ENCODE results near the gene HCAR3. TPM values are rescaled to one million over a fixed set of nuclear protein-coding genes. Genes with fewer than 3 reads are reported as not detected.
A peak's percentile ranks its signal among the peaks of the same experiment; 100 is the strongest.
"Not testable (repeated sequence)": the region's sequence is repeated elsewhere in the genome, so short reads cannot be mapped to it uniquely, and the experiment has no call there.

Gene HCAR3
- total RNA-seq, 1 donor from 2014 or later = not detected

- DNase-seq (ENCODE audit: low spot score) = no peak
Observed at GRCh38 chr12:122722387-122722786, 5.8 kb upstream of the HCAR3 start.

- DNase-seq (ENCODE audit: low spot score) = peak; percentile 14
Observed at GRCh38 chr12:122721057-122721545, 4.5 kb upstream of the HCAR3 start.

- DNase-seq (ENCODE audit: low spot score) = not testable (repeated sequence)
Observed at GRCh38 chr12:122715211-122715610, 1.4 kb downstream of the HCAR3 start.

- not testable (repeated sequence) for DNase-seq (ENCODE audit: low spot score)
Observed at GRCh38 chr12:122713491-122714188, 3.0 kb downstream of the HCAR3 start.

- not testable (repeated sequence) for DNase-seq (ENCODE audit: low spot score)
Observed at GRCh38 chr12:122711266-122711665, 5.3 kb downstream of the HCAR3 start.

DNA sequence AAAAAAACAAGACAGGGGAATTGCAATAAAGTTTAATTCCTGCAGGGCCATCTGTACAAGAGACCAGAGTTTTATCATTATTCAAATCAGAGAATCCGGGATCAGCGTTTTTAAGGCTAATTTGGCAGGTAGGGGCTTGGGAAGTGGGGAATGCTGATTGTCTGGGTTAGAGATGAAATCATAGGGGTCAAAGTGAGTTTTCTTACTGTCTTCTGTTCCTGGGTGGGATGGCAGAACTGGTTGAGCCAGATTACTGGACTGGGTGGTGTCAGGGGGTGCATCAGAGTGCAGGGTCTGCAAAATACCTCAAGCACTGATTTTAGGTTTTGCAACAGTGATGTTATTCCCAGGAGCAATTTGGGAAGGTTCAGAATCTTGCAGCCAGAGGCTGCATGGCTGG, 6.3 kb downstream of the HCAR3 start:
- not testable (repeated sequence) for DNase-seq (ENCODE audit: low spot score)

- not testable (repeated sequence) for DNase-seq (ENCODE audit: low spot score)
Observed at GRCh38 chr12:122709287-122709686, 7.3 kb downstream of the HCAR3 start.

DNA sequence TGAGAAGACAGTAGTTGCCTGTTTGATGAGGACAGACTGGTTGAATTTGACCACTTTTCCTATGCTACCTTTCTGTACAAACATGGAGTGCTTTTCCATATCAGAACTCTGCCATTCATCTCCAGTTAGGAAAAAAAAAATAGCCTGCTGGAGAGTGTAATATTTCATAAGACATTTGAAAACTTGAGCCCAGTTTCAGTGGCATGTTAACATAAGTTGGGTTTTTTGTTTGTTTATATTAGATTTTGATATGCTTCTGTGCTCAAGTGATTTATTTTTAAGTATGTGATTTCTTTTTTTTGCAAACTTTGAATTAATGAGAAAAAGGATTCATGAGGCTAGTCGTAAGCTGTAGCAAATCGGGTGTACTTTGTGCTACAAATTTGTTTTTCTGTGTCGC, 12.8 kb downstream of the HCAR3 start:
- not testable (repeated sequence) for DNase-seq (ENCODE audit: low spot score)

DNA sequence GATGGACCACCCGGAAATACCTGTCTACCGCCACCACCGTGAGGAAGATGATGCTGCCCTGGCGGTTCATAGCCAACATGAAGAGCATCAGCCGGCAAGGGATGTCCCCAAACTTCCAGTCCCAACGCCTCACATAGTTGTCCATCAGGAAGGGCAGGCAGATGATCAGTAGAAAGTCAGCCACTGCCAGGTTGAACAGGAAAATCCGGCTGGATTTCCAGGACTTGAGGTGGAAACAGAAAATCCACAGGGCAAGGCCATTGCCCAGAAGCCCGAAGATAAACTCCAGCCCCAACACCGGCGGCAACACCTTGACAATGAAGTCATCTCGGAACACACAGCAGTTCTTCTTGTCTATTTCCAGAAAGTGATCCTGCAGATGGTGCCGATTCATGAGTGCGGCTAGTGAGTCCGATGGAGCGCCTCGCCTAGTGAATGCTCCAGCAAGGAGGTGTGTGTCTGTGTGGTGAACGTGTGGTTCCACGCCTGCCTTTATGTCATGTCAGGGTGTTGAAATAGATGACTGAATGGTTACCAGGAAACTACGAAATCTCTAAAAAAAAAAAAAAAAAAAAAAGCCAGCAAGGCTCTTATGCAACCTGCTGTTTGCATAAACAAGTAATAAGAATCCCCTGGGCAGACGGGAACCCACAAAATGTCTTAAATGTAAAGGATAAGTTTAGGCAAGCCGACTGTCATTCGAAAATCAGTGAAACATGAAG, 13.6 kb downstream of the HCAR3 start, which contains the start of gene HCAR2:
TSS of gene HCAR2 (minus strand) at position 468 of the 722 bp plus-strand sequence. CDS start at position 394, 74 bp downstream.
- DNase-seq (ENCODE audit: low spot score) = not testable (repeated sequence)

DNA sequence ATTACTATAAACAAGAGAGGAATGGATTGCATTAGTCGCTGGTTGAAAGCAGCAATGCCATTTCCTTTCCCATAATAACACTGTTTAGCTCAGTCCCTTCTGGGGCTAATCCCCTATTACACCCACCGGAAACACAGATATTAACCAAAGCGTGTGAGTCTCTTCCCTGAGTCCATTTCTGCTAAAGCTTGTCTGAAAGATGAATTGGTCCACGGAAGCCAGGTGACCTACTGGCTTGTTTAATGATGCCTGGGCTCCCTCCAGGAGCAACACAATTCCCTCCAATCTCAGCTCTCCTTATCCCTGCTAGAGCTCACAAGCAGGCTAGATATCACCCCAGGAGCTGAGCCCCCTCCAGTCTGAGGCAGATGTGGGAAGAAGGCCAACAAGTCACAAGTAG, 15.1 kb downstream of the HCAR3 start:
- not testable (repeated sequence) for DNase-seq (ENCODE audit: low spot score)

- DNase-seq (ENCODE audit: low spot score) = not testable (repeated sequence)
Observed at GRCh38 chr12:122700038-122700710, 16.4 kb downstream of the HCAR3 start.

DNA sequence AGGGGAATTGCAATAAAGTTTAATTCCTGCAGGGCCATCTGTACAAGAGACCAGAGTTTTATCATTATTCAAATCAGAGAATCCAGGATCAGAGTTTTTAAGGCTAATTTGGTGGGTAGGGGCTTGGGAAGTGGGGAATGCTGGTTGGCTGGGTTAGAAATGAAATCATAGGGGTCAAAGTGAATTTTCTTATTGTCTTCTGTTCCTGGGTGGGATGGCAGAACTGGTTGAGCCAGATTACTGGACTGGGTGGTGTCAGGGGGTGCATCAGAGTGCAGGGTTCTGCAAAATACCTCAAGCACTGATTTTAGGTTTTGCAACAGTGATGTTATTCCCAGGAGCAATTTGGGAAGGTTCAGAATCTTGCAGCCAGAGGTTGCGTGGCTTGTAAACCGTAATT, 19.7 kb downstream of the HCAR3 start:
- DNase-seq (ENCODE audit: low spot score) = not testable (repeated sequence)

- no peak for DNase-seq (ENCODE audit: low spot score)
Observed at GRCh38 chr12:122691566-122691965, 25.0 kb downstream of the HCAR3 start.

DNA sequence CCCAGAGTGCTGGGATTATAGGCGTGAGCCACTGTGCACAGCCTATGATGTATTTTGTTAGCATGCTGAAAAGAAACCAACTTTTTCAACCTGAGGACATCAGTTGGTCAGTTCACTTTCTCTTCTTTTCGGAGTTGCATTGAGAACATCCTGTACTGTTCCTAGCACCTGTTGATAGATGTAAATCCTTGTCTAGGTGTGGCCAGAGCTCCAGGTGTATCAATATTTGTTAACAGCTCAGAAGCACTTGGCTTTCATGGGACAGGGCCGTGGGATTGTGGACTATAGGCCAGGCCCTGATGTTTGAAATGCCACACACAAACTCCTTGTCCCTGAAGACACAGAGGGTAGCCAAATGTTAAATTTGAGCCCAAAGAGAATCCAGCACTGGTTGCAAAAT, 28.3 kb downstream of the HCAR3 start:
- DNase-seq (ENCODE audit: low spot score) = no peak

DNA sequence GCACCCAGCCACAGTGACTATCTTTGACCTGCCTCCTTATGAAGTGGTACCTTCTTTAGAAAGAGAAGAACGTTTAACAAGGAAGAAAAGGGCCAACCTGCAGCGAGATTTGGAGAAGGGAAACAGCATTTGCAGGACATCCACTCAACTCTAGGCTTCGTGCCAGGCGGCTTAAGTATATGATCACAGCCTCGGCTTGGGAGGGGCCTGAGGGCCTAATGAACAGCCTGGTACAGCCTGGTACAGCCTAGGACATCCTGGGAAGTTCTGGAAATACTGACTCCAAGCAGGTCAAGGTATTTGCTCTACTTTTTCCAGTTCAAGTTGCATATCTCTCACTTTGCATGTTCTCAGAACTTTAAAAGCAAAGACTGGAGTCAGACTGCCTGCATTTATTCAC, 29.5 kb downstream of the HCAR3 start:
- peak; percentile 67 for DNase-seq (ENCODE audit: low spot score)

DNA sequence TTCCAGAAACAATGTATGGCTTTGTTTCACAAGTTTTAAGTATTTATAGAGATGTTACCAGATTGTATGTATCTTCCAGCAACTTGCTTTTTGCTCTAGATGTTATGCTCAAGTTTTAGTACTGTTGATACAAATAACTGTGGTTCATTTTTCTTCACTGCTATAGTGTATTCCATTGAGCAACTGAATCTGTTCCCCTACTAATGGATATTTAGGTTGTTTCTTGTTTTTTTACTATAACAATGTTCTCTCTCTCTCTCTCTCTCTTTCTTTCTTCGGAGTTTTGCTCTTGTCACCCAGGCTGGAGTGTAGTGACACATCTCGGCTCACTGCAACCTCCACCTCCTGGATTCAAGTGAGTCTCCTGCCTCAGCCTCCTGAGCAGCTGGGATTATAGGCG, 30.1 kb downstream of the HCAR3 start:
- no peak for DNase-seq (ENCODE audit: low spot score)

DNA sequence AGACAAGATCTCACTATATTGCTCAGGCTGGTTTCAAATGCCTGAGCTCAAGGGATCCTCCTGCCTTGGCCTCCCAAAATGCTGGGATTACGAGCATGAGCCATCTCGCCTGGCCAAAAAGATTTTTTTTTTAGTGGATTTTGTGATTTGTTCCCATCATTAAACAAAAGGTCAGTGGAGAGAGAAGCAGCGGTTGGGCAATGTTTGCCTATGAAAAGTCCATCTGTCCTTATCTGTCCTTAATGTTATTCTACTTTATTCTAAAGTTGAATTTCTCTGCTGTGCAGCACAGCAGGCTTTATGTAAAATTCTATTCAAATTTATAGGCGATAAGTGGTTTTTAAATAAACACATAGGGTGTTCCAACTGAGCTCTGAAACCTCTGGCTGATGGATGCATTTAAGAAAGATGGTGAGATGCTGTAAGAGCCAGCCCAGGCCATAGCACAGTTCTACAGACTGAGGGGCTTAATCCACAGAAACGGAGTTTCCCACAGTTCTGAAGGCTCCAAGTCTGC, 32.3 kb downstream of the HCAR3 start:
- no peak for DNase-seq (ENCODE audit: low spot score)

DNA sequence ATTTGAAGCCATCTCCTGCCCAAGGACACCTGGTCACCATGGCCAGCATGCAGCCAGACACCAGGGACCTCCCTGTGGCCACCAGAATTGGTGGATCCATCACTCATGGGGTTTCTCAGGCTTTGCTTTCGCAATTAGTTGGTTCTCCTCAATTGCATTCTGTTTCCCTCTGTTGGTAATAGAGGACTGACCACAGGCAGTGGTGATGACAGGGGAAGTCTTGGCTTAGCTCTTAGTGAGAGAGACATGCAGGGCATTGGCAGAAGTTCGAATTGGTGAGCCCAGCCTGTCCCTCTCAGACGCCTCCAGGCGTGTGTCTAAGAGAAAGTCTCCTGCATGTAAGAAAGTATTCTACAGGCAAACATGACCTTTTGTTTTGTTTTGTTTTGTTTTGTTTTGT, 34.8 kb downstream of the HCAR3 start:
- no peak for DNase-seq (ENCODE audit: low spot score)

GRCh38 chr12:122680989-122681388, 35.6 kb downstream of the HCAR3 start:
- DNase-seq (ENCODE audit: low spot score) = not testable (repeated sequence)

GRCh38 chr12:122676781-122677180, 39.8 kb downstream of the HCAR3 start:
- DNase-seq (ENCODE audit: low spot score) = not testable (repeated sequence)

- DNase-seq (ENCODE audit: low spot score) = not testable (repeated sequence)
Observed at GRCh38 chr12:122676015-122676414, 40.6 kb downstream of the HCAR3 start.

DNA sequence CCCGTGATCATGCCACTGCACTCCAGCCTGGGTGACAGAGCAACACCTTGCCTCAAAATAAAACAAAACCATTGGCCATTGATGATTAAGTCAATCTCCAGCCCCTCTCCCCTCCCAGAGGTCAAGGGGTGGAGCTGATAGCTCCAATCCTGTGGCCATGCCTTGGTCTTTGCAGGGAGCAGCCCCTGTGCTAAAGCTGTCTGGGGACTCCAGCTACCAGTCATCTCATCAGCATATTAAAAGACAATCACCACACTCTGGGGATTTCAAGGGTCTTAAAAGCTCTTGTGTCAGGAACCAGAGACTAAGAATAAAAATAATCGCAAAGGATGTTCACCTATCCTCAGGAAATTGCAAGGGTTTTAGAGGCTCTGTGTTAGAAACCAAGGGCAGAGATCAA, 44.1 kb downstream of the HCAR3 start:
- no peak for DNase-seq (ENCODE audit: low spot score)
